ENCODE data around the gene TACO1. TPM values are rescaled to one million over a fixed set of nuclear protein-coding genes. Genes with fewer than 3 reads are reported as not detected.

Gene TACO1
- total and polyA plus RNA-seq, 9 of the 15 experiments (the other 6 are each of a cell fraction or from before 2014, with no cell fraction given): 10.3 to 41.6 (median 30.9) TPM

- TF ChIP-seq SUPT5H (IDR thresholded peaks at IDR 0.05) (peak; percentile 85), SMARCB1 (IDR thresholded peaks at IDR 0.05; ENCODE audit: insufficient read length, low read depth) (no peak), IRF9 (tag; IDR thresholded peaks at IDR 0.05) (no peak), THAP12 (CRISPR knock-in tag; IDR thresholded peaks at IDR 0.05) (peak; percentile 65; the same call in 1 of the 2 replicates), NFIC (IDR thresholded peaks at IDR 0.05) (peak; percentile 67), ZNF785 (CRISPR knock-in tag; IDR thresholded peaks at IDR 0.05) (no peak), XRCC3 (IDR thresholded peaks at IDR 0.05) (no peak), MAFK (IDR thresholded peaks at IDR 0.05; ENCODE audit: low read length) (no peak), NR2C2 (CRISPR knock-in tag; IDR thresholded peaks at IDR 0.05) (no peak), NR2C2 (tag; IDR thresholded peaks at IDR 0.05) (no peak), ZNF239 (CRISPR knock-in tag; IDR thresholded peaks at IDR 0.05) (no peak), TRIM28 (IDR thresholded peaks at IDR 0.05) (no peak), NR2F6 (CRISPR knock-in tag; IDR thresholded peaks at IDR 0.05) (no peak), SRF (CRISPR knock-in tag; IDR thresholded peaks at IDR 0.05) (peak in 1 of 2 experiments; percentile 42; a peak in 1 of 4 replicates), CBFA2T2 (conservative IDR thresholded peaks at IDR 0.05) (no peak), EGR1 (conservative IDR thresholded peaks at IDR 0.05) (peak; percentile 68), RREB1 (CRISPR knock-in tag; IDR thresholded peaks at IDR 0.05) (peak; percentile 93; the same call in 1 of the 2 replicates), PML (IDR thresholded peaks at IDR 0.05; ENCODE audit: low read length) (peak; percentile 46; the same call in 1 of the 2 replicates), DACH1 (IDR thresholded peaks at IDR 0.05; ENCODE audit: partially characterized antibody) (no peak), HCFC1 (IDR thresholded peaks at IDR 0.05; ENCODE audit: low read depth, low read length) (no peak), ZNF282 (CRISPR knock-in tag; IDR thresholded peaks at IDR 0.05) (no peak), RBM17 (IDR thresholded peaks at IDR 0.05; ENCODE audit: borderline replicate concordance, low read depth, low read length) (no peak)
Measured at GRCh38 chr17:63621684-63622573, 21.2 kb downstream of the TACO1 start, which contains the start of gene MAP3K3 (continued).

Measured in K562 (cell line).